AG09309 (cell line): ENCODE measurements around the gene CCBE1.
A peak's percentile ranks its signal among the peaks of the same experiment; 100 is the strongest.

Experiments
- DNase-seq: peaks from one replicate; pipeline ENCODE4 v3.0.0-alpha.2; 2010; ENCODE audit warnings: low read depth
- H3K4me3 ChIP-seq: 2 replicates; pipeline ENCODE4 v1.5.1; 2011; ENCODE audit warnings: mild to moderate bottlenecking, low read depth, low read length, moderate library complexity; ENCODE audit not compliant: control insufficient read depth
- CTCF ChIP-seq: IDR thresholded peaks from 2 replicates; pipeline ENCODE4 v1.5.1; 2011; ENCODE audit warnings: mild to moderate bottlenecking, low read depth, low read length, inconsistent platforms; ENCODE audit not compliant: insufficient read depth, control insufficient read depth; ENCODE audit errors: missing control alignments

Gene CCBE1

GRCh38 chr18:59432803-59433597, 264.2 kb downstream of the CCBE1 start:
- peak; percentile 21 for DNase-seq
- H3K4me3 ChIP-seq, result no peak overlapping the region
- no peak for TF ChIP-seq CTCF

GRCh38 chr18:59431131-59431530, 266.1 kb downstream of the CCBE1 start:
- DNase-seq, result no peak
- TF ChIP-seq CTCF, result no peak
- no peak overlapping the region for H3K4me3 ChIP-seq

GRCh38 chr18:59429608-59430007, 267.6 kb downstream of the CCBE1 start:
- TF ChIP-seq CTCF, result no peak
- no peak overlapping the region for H3K4me3 ChIP-seq
- no peak for DNase-seq

GRCh38 chr18:59428018-59428417, 269.2 kb downstream of the CCBE1 start:
- no peak overlapping the region for H3K4me3 ChIP-seq
- no peak for DNase-seq
- no peak for TF ChIP-seq CTCF

GRCh38 chr18:59426855-59427254, 270.4 kb downstream of the CCBE1 start:
- no peak for TF ChIP-seq CTCF
- no peak for DNase-seq
- H3K4me3 ChIP-seq, result no peak overlapping the region

- DNase-seq, result no peak
- no peak for TF ChIP-seq CTCF
- no peak overlapping the region for H3K4me3 ChIP-seq
Observed at GRCh38 chr18:59423259-59423658, 274.0 kb downstream of the CCBE1 start.
